ENCODE measurements around the gene OR56A4. TPM values are rescaled to one million over a fixed set of nuclear protein-coding genes. Genes with fewer than 3 reads are reported as not detected.
"Not testable (repeated sequence)": the region's sequence is repeated elsewhere in the genome, so short reads cannot be mapped to it uniquely, and the experiment has no call there.

Gene OR56A4
- total RNA-seq, 1 donor from 2014 or later: not detected

- Mint-ChIP-seq H3K9me3 (no peaks in the 10 kb centered on the region), H3K27me3 (ENCODE audit: insufficient read depth) (peaks cover 5% of the 10 kb centered on the region), H3K36me3 (ENCODE audit: low read depth) (no peaks in the 10 kb centered on the region), H3K4me3 (no peak overlapping the region), H3K4me1 (ENCODE audit: low read depth) (no peaks in the 10 kb centered on the region), H3K27ac (no peak overlapping the region)
- intact Hi-C loops (cut with micrococcal nuclease): no loop called here
- no peak for DNase-seq (ENCODE audit: low spot score)
These were observed 14.0 kb downstream of the OR56A4 start for GRCh38 chr11:5992604-5993251.

- Mint-ChIP-seq H3K4me3 (no peak overlapping the region), H3K27ac (no peak overlapping the region), H3K9me3 (no peaks in the 10 kb centered on the region), H3K4me1 (ENCODE audit: low read depth) (no peaks in the 10 kb centered on the region), H3K36me3 (ENCODE audit: low read depth) (no peaks in the 10 kb centered on the region), H3K27me3 (ENCODE audit: insufficient read depth) (peaks cover 5% of the 10 kb centered on the region)
- intact Hi-C loops (cut with micrococcal nuclease): no loop called here
- no peak for DNase-seq (ENCODE audit: low spot score)
These were observed 14.6 kb downstream of the OR56A4 start for GRCh38 chr11:5992150-5992549.

- no peaks in the 10 kb centered on the region for H3K4me1 Mint-ChIP-seq (ENCODE audit: low read depth)
- no peak overlapping the region for H3K27ac Mint-ChIP-seq
- H3K4me3 Mint-ChIP-seq: no peak overlapping the region
- intact Hi-C loops (cut with micrococcal nuclease): no loop called here
- peaks cover 7% of the 10 kb centered on the region for H3K27me3 Mint-ChIP-seq (ENCODE audit: insufficient read depth)
- H3K36me3 Mint-ChIP-seq (ENCODE audit: low read depth): no peaks in the 10 kb centered on the region
- no peak for DNase-seq (ENCODE audit: low spot score)
- H3K9me3 Mint-ChIP-seq: no peaks in the 10 kb centered on the region
These were observed 17.5 kb downstream of the OR56A4 start for GRCh38 chr11:5989203-5989602.

GRCh38 chr11:5986885-5987284, 19.9 kb downstream of the OR56A4 start, which contains the start of gene OR52L1:
OR52L1 (minus strand) TSS chr11:5986985; CDS start chr11:5986930, 55 bp downstream.
- no peaks in the 10 kb centered on the region for H3K9me3 Mint-ChIP-seq
- DNase-seq (ENCODE audit: low spot score): no peak
- H3K4me1 Mint-ChIP-seq (ENCODE audit: low read depth): no peaks in the 10 kb centered on the region
- no peaks in the 10 kb centered on the region for H3K36me3 Mint-ChIP-seq (ENCODE audit: low read depth)
- no peak within 1 kb of the TSS for H3K27ac Mint-ChIP-seq
- no peak within 1 kb of the TSS for H3K4me3 Mint-ChIP-seq
- intact Hi-C loops (cut with micrococcal nuclease): no loop called here
- peaks cover 10% of the 10 kb centered on the region for H3K27me3 Mint-ChIP-seq (ENCODE audit: insufficient read depth)

- Mint-ChIP-seq H3K4me1 (ENCODE audit: low read depth) (no peaks in the 10 kb centered on the region), H3K4me3 (no peak overlapping the region)
These were observed 23.3 kb downstream of the OR56A4 start for GRCh38 chr11:5983443-5983842.

GRCh38 chr11:5973530-5973929, 33.2 kb downstream of the OR56A4 start:
- DNase-seq (ENCODE audit: low spot score): no peak
- Mint-ChIP-seq H3K4me3 (no peak overlapping the region), H3K27me3 (ENCODE audit: insufficient read depth) (no peaks in the 10 kb centered on the region), H3K36me3 (ENCODE audit: low read depth) (no peaks in the 10 kb centered on the region), H3K4me1 (ENCODE audit: low read depth) (no peaks in the 10 kb centered on the region), H3K9me3 (no peaks in the 10 kb centered on the region), H3K27ac (no peak overlapping the region)
- intact Hi-C loops (cut with micrococcal nuclease): no loop called here

More at GRCh38 chr11:5983443-5983842, 23.3 kb downstream of the OR56A4 start:
- no peak for DNase-seq (ENCODE audit: low spot score)
- intact Hi-C loops (cut with micrococcal nuclease): no loop called here
- Mint-ChIP-seq H3K27me3 (ENCODE audit: insufficient read depth) (peaks cover 9% of the 10 kb centered on the region), H3K9me3 (no peaks in the 10 kb centered on the region), H3K36me3 (ENCODE audit: low read depth) (no peaks in the 10 kb centered on the region), H3K27ac (no peak overlapping the region)

GRCh38 chr11:5968394-5968793, 38.4 kb downstream of the OR56A4 start, which contains the start of gene OR56A5:
OR56A5 (minus strand) TSS chr11:5968494; CDS start chr11:5968494, 0 bp downstream.
- intact Hi-C loops (cut with micrococcal nuclease): no loop called here
- H3K27me3 Mint-ChIP-seq (ENCODE audit: insufficient read depth): peaks cover 4% of the 10 kb centered on the region
- no peaks in the 10 kb centered on the region for H3K4me1 Mint-ChIP-seq (ENCODE audit: low read depth)
- no peak within 1 kb of the TSS for H3K4me3 Mint-ChIP-seq
- no peaks in the 10 kb centered on the region for H3K36me3 Mint-ChIP-seq (ENCODE audit: low read depth)
- H3K27ac Mint-ChIP-seq: no peak within 1 kb of the TSS
- DNase-seq (ENCODE audit: low spot score): no peak
- peaks cover 9% of the 10 kb centered on the region for H3K9me3 Mint-ChIP-seq

- H3K36me3 Mint-ChIP-seq (ENCODE audit: low read depth): no peaks in the 10 kb centered on the region
- H3K27me3 Mint-ChIP-seq (ENCODE audit: insufficient read depth): peaks cover 4% of the 10 kb centered on the region
- no peak for DNase-seq (ENCODE audit: low spot score)
- no peaks in the 10 kb centered on the region for H3K4me1 Mint-ChIP-seq (ENCODE audit: low read depth)
- intact Hi-C loops (cut with micrococcal nuclease): no loop called here
- H3K9me3 Mint-ChIP-seq: peaks cover 15% of the 10 kb centered on the region
- H3K4me3 Mint-ChIP-seq: no peak overlapping the region
- H3K27ac Mint-ChIP-seq: no peak overlapping the region
These were observed 39.0 kb downstream of the OR56A4 start for GRCh38 chr11:5967708-5968107.

GRCh38 chr11:5966958-5967357, 39.8 kb downstream of the OR56A4 start:
- no peaks in the 10 kb centered on the region for H3K36me3 Mint-ChIP-seq (ENCODE audit: low read depth)

GRCh38 chr11:5960704-5961320, 45.9 kb downstream of the OR56A4 start:
- H3K9me3 Mint-ChIP-seq: peaks cover 16% of the 10 kb centered on the region

More at GRCh38 chr11:5966958-5967357, 39.8 kb downstream of the OR56A4 start:
- no peak for DNase-seq (ENCODE audit: low spot score)
- Mint-ChIP-seq H3K4me1 (ENCODE audit: low read depth) (no peaks in the 10 kb centered on the region), H3K9me3 (peaks cover 16% of the 10 kb centered on the region), H3K27ac (no peak overlapping the region), H3K4me3 (no peak overlapping the region), H3K27me3 (ENCODE audit: insufficient read depth) (peaks cover 4% of the 10 kb centered on the region)
- intact Hi-C loops (cut with micrococcal nuclease): no loop called here

GRCh38 chr11:5955586-5955985, 51.2 kb downstream of the OR56A4 start:
- H3K27me3 Mint-ChIP-seq (ENCODE audit: insufficient read depth): peaks cover 3% of the 10 kb centered on the region
- no peak overlapping the region for H3K27ac Mint-ChIP-seq
- intact Hi-C loops (cut with micrococcal nuclease): no loop called here
- H3K4me3 Mint-ChIP-seq: no peak overlapping the region
- DNase-seq (ENCODE audit: low spot score): no peak
- H3K4me1 Mint-ChIP-seq (ENCODE audit: low read depth): no peaks in the 10 kb centered on the region
- no peaks in the 10 kb centered on the region for H3K9me3 Mint-ChIP-seq
- H3K36me3 Mint-ChIP-seq (ENCODE audit: low read depth): no peaks in the 10 kb centered on the region

More at GRCh38 chr11:5960704-5961320, 45.9 kb downstream of the OR56A4 start:
- H3K4me3 Mint-ChIP-seq; H3K27ac Mint-ChIP-seq; H3K36me3 Mint-ChIP-seq (ENCODE audit: low read depth); H3K27me3 Mint-ChIP-seq (ENCODE audit: insufficient read depth); intact Hi-C loops (cut with micrococcal nuclease); DNase-seq (ENCODE audit: low spot score); H3K4me1 Mint-ChIP-seq (ENCODE audit: low read depth): not testable (repeated sequence)

Data from activated T-helper 1 cell treated with anti-CD3 and anti-CD28 coated beads, Interleukin-12 subunit alpha, Interleukin-12 subunit beta, Interleukin-2, Interleukin-4 antibody, amounts not matched to agents 30 ng/mL and 10 ng/mL and 1 ng/mL, durations not matched to agents 14 hours and 24 hours and 36 hours (primary cell).